ENCODE data around the gene CYP1B1.

DNA sequence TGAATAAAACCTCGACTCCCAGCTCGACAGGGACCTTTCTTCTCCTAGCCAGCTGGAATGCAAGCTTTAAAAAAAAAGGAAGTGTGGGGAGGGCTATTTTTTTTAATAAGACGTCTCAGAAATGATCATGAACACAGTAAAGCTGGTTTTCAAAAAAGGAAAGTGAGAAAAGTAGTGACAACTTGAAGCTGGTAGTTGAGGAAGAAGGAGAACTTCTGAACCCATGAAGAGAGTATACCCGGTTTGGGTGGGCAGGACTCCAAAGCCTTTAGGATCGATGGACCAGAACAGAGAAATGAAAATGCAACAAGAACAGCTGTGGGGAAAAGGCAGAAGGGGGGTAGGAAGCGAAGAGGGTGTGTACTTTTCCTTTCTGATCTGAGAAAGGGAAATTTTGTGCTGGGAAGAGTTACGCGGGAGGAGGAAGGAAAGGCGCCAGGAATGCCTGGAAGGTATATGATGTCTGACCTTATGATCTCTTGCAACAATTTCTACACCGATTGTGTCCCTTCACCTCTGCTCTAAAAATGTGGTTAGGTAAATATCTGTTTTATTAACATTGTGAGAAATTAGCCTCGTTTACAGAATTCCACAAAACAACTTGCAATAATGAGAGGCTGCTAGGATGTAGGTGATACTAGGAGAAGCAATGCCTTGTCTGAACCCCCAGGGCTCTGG, 22.6 kb upstream of the CYP1B1 start:
- TF ChIP-seq POLR2A (IDR thresholded peaks at IDR 0.05) (no peak), POLR2AphosphoS5 (IDR thresholded peaks at IDR 0.05) (no peak)

Measured in spleen (tissue), 3 donors.